Astrocyte of the spinal cord (primary cell): ENCODE measurements around the gene FAM3B.

Experiments
- DNase-seq: peaks from one replicate; pipeline ENCODE4 v3.0.0; 2011; ENCODE audit warnings: low read depth, low spot score
- H3K4me3 ChIP-seq: 2 replicates; pipeline ENCODE4 v1.5.1; 2011; ENCODE audit warnings: low read depth, mild to moderate bottlenecking, low read length, moderate library complexity
- in situ Hi-C: cut with HindIII; loops from 2 replicates; pipeline ENCODE4 v1.10.0; 2017; ENCODE audit warnings: low sequenced_read_pairs
- TF ChIP-seq, protein P1 (sequence below): IDR thresholded peaks from 2 replicates; pipeline ENCODE4 v1.5.1; 2012; ENCODE audit warnings: low read depth, mild to moderate bottlenecking, low read length, inconsistent platforms

Gene FAM3B, protein sequence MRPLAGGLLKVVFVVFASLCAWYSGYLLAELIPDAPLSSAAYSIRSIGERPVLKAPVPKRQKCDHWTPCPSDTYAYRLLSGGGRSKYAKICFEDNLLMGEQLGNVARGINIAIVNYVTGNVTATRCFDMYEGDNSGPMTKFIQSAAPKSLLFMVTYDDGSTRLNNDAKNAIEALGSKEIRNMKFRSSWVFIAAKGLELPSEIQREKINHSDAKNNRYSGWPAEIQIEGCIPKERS

DNA sequence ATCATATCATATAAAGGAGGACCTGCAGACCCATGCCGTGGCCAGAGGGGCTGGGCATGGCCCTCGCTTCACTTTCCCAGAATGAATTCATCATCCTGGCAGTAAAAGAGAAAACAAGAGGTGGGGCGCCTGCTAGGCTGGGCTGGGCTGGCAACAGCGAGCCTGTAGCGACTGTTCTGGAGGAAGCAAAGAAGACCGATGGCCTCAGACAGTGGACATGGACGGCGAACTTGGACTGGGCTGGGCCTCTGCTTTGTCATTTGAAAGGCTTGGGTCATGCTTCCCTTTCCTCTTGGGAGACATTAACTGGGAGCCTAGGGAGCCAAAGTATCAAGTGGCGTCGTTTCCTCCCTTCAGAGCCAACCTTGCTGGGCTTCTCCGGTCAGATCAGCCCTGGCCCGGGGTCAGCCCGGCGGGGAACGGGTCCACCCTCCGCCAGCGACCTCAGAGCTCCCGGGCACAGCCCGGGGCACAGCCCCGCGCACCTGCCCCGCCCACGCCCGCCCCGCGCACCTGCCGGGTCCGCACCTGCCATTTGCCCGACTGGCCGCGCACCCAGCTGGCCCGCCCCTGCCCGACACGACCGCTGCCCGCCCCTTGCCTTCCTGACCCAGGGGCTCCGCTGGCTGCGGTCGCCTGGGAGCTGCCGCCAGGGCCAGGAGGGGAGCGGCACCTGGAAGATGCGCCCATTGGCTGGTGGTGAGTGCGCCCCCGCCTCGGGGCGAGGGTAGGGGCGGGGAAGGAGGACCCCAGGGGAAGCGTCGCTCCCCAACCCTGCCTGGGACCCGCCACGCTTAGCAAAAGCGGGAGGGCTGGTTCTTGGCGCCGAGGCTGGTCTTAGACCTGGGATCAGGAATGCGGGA, at the start of gene FAM3B:
Gene FAM3B, plus strand, starts transcription at position 602 of the 863 bp plus-strand sequence. Its CDS starts 79 bp downstream, at position 681.
- in situ Hi-C loops = no loop called here
- no peak within 1 kb of the TSS for H3K4me3 ChIP-seq
- DNase-seq = no peak
- TF ChIP-seq, protein P1, sequence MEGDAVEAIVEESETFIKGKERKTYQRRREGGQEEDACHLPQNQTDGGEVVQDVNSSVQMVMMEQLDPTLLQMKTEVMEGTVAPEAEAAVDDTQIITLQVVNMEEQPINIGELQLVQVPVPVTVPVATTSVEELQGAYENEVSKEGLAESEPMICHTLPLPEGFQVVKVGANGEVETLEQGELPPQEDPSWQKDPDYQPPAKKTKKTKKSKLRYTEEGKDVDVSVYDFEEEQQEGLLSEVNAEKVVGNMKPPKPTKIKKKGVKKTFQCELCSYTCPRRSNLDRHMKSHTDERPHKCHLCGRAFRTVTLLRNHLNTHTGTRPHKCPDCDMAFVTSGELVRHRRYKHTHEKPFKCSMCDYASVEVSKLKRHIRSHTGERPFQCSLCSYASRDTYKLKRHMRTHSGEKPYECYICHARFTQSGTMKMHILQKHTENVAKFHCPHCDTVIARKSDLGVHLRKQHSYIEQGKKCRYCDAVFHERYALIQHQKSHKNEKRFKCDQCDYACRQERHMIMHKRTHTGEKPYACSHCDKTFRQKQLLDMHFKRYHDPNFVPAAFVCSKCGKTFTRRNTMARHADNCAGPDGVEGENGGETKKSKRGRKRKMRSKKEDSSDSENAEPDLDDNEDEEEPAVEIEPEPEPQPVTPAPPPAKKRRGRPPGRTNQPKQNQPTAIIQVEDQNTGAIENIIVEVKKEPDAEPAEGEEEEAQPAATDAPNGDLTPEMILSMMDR = no peak

DNA sequence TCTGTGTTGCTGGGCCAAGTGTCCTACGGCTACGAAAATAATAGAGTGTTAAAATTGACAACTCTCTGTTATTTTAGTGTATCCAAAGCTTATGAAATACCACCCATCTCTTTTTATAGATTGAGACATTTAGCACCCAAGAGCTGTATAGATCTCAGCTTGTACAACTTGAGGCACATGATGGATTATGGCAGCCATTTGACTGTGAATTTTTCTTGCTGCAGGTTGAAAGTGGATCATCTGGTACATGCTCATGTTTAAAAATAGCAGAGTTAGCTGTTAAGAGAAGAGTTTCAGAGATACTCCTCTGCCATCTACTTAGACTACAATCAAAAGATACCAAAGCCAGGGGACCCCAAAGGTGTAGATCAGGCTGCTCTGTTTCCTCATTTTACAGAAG, 49.3 kb upstream of the FAM3B start:
- H3K4me3 ChIP-seq = no peak overlapping the region
- in situ Hi-C loops = no loop called here
- no peak for DNase-seq
- TF ChIP-seq, protein P1 = no peak

GRCh38 chr21:41269535-41269934, 47.1 kb upstream of the FAM3B start:
- TF ChIP-seq, protein P1 = no peak
- no peak overlapping the region for H3K4me3 ChIP-seq
- no peak for DNase-seq
- in situ Hi-C loops = no loop called here

DNA sequence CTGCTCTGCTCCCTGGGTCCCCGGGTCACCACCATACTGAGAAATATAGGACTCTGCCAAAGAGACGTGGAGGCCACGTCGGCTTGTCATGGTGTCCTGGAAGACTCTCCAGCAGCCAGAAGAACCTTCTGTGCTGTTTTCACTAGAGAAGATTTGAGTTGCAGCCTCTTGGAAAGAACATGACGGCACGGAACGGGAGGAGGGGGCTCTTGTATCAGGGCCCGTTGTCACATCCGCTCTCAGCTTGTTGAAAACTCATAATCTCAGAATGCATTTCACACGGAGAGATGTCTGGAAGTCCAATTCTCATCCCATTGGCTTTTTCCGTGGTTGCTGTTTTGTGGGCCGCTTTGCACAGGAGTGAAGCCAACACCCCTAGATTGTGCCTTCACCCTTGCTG, 39.4 kb upstream of the FAM3B start:
- in situ Hi-C loops = no loop called here
- H3K4me3 ChIP-seq = no peak overlapping the region
- no peak for DNase-seq
- TF ChIP-seq, protein P1 = no peak

DNA sequence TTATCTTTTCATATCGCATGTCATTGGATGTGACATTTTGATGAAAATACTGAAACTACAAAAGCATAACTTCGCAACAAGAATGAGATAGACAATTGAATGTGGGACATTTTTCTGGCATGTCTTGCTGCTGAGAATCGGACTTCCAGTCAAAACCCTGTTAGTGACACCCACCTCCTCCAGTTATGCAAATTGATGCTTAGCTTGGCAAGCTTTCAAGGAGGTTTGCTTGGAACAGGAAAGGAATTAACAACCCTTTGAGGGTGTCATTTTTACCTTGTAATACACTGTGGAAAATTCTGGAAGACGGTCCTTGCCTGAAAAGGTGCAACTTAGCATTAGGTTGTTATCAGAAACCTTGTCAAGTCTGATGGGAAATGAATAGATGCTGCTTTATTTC, 38.8 kb upstream of the FAM3B start:
- in situ Hi-C loops = no loop called here
- no peak overlapping the region for H3K4me3 ChIP-seq
- TF ChIP-seq, protein P1 = no peak
- no peak for DNase-seq

DNA sequence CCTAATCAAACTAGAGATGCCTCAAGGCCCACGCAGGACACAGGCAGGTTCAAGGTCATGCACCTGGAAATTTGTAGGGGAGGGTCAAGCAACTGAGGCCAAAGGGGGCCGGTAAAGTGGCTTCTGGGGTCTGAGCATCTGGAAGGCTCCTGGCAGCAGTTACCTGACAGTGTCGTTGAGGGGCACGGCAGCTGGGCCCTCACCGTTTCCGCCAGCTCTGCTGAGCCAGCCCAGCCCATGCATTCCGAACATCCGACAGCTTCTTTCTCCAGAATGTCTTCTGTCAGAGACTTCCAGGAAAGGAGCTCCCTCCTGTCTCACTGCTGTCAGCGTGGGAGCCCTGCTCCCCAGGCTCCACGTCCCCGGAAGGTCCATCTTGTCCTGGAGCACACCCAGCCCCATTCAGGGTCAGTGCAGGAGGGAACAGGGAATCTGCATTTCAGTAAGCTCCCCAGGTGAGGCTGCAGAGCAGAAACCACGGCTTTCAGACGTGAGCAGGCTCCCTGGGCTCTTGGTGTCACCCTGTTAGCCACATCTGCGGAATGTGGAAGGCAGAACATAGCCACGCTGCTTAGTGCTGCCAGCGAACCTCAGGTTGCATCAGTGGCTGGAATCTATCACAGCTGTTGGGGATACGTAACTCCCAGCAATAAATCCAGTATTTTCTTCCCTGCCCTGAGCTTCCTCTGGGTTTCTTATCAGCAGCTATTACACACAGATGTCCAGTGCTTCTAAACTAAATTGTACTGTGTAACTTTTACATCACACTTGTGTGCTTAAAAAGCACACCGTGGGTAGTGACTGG, 36.3 kb upstream of the FAM3B start:
- in situ Hi-C loops = no loop called here
- H3K4me3 ChIP-seq = no peak overlapping the region
- no peak for DNase-seq
- TF ChIP-seq, protein P1 = no peak
